Psoas muscle (tissue), 8 donors: ENCODE measurements around the gene NSD2. TPM values are rescaled to one million over a fixed set of nuclear protein-coding genes. Genes with fewer than 3 reads are reported as not detected.

Experiments used
- ATAC-seq, 4 donors: fragments of 200-7000 bp; cut with Tn5 transposase; one replicate each; pipeline ENCODE4 v1.9.1; 2020; ENCODE audit warnings: moderate library complexity in 3 of 4, mild to moderate bottlenecking in 2 of 4
- DNase-seq, 2 donors: peaks; one replicate each; pipeline ENCODE4 v3.0.0-alpha.2; 2020
- H3K27ac ChIP-seq: fragments of 200-600 bp; one replicate; pipeline ENCODE4 v1.8.0; 2022
- H3K27me3 ChIP-seq, 3 donors: fragments of 200-600 bp in 1 of 3; one replicate each; pipeline versions ENCODE4 v1.6.1 to v1.8.0; 2013 to 2022; ENCODE audit warnings: low read length in 2 of 3, mild to moderate bottlenecking in 2 of 3, moderate library complexity in 1 of 3; ENCODE audit not compliant: insufficient read depth in 3 of 3
- H3K36me3 ChIP-seq, 2 donors: fragments of 200-600 bp in 1 of 2; one replicate each; pipeline versions ENCODE4 v1.6.1 to v1.8.0; 2013 to 2022; ENCODE audit warnings: low read depth in 1 of 2, mild to moderate bottlenecking in 1 of 2, moderate library complexity in 1 of 2; ENCODE audit not compliant: insufficient read depth in 1 of 2
- H3K4me1 ChIP-seq: fragments of 200-600 bp; one replicate; pipeline ENCODE4 v1.8.0; 2022
- H3K4me3 ChIP-seq: fragments of 200-600 bp; one replicate; pipeline ENCODE4 v1.8.0; 2022; ENCODE audit warnings: mild to moderate bottlenecking
- H3K9me3 ChIP-seq: fragments of 200-600 bp; one replicate; pipeline ENCODE4 v1.8.0; 2022
- WGBS, 3 donors: extraction: QIAGEN DNeasy Blood & Tissue Kit; methylation state at CpG; one replicate each; pipeline versions ENCODE4 v1.1.6 to v1.1.7; 2013; 5-methylcytosine and 5-hydroxymethylcytosine counted together
- intact Hi-C, 2 donors: fragments of 100-400 bp; cut with DNase I; formaldehyde crosslinking; loops; one replicate each; pipeline versions ENCODE4 v1.11.0 to v1.14.2; 2022
- polyA plus RNA-seq, 3 donors: library from polyadenylated mRNA; stranded (reverse); fragments of 200-250 nt; gene quantifications; one replicate each; pipeline ENCODE4 v1.2.3, GENCODE V29; 2013
- total RNA-seq, 4 donors: library from RNA; stranded (reverse); fragmentation: NEBNext Ultra II Directional in 2 of 4; extraction: Animal tissue kit (Norgen Biotek cat#: 25700) in 2 of 4; gene quantifications; one replicate each; pipeline versions ENCODE4 v1.2.1 to v1.2.4, GENCODE V29; 2021 to 2023
- TF ChIP-seq, protein P1 (sequence below): fragments of 200-600 bp; IDR thresholded peaks from one replicate; pipeline ENCODE4 v1.8.0; 2022; ENCODE audit warnings: antibody characterized with exemption
- donor health status: healthy with polysubstance abuse.
- donor health status: DM: no; HTN: no; CAD: no; lungs with moderate emphysema.
- donor health status: Bipolar disorder and iron deficiency.
- donor health status: healthy.
- donor health status: DM: yes; HTN: yes; CAD: no.
- donor health status: DM: no; HTN: no; CAD: no.
- donor health status: DM: no; HTN: no; CAD: no.
- donor health status: DM: yes; HTN: yes; CAD: no.

NSD2 gene
- total and polyA plus RNA-seq, 7 donors, result 5.6 to 36.0 (median 21.2) TPM

- H3K4me3 ChIP-seq, result no peak overlapping the region
- peak in 1 of 4 donors; percentile 30 for ATAC-seq
- H3K9me3 ChIP-seq, result no peaks in the 10 kb centered on the region
- no peaks in the 10 kb centered on the region for H3K4me1 ChIP-seq
- TF ChIP-seq, protein P1, sequence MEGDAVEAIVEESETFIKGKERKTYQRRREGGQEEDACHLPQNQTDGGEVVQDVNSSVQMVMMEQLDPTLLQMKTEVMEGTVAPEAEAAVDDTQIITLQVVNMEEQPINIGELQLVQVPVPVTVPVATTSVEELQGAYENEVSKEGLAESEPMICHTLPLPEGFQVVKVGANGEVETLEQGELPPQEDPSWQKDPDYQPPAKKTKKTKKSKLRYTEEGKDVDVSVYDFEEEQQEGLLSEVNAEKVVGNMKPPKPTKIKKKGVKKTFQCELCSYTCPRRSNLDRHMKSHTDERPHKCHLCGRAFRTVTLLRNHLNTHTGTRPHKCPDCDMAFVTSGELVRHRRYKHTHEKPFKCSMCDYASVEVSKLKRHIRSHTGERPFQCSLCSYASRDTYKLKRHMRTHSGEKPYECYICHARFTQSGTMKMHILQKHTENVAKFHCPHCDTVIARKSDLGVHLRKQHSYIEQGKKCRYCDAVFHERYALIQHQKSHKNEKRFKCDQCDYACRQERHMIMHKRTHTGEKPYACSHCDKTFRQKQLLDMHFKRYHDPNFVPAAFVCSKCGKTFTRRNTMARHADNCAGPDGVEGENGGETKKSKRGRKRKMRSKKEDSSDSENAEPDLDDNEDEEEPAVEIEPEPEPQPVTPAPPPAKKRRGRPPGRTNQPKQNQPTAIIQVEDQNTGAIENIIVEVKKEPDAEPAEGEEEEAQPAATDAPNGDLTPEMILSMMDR, result no peak
- intact Hi-C loops, result no loop called here
- WGBS, 3 donors, result 82 to 84% (median 84%) methylated on average over 7 of the region's 7 CpGs
- peaks cover 0 to 79% of the 10 kb centered on the region in 2 donors for H3K36me3 ChIP-seq
- DNase-seq, result no peak
- no peak overlapping the region for H3K27ac ChIP-seq
- H3K27me3 ChIP-seq, result no peaks in the 10 kb centered on the region
Measured at GRCh38 chr4:1960170-1960825, 89.1 kb downstream of the NSD2 start.

GRCh38 chr4:1961038-1961437, 89.8 kb downstream of the NSD2 start:
- TF ChIP-seq, protein P1, result no peak
- Histone ChIP-seq H3K36me3 (peaks cover 0 to 78% of the 10 kb centered on the region in 2 donors), H3K4me1 (no peaks in the 10 kb centered on the region), H3K4me3 (no peak overlapping the region), H3K9me3 (no peaks in the 10 kb centered on the region), H3K27me3 (no peaks in the 10 kb centered on the region), H3K27ac (no peak overlapping the region)
- DNase-seq, result no peak
- whole genome bisulfite sequencing, 3 donors, result 95 to 96% (median 95%) methylated on average over 15 of the region's 15 CpGs
- intact Hi-C loops, result no loop called here
- no peak for ATAC-seq

DNA sequence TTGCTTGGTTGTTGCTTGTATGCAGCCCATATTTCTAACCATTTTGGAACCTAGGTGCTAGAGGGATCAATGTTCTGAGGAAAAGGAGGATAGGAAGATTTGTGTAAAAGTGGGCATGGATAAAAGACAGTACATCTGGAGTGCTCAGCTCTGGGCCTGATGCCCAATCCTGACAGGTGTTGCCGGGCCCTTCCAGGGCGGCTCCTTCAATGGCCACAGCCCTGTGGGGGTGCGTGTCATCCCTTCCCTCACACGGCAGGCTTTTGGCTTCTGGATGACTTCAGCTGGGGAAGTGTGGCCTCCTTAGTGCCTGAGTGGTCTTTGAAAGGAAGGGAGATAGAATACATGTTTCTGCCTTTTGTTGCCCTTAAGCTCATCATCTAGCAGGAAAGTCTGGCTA, 90.4 kb downstream of the NSD2 start:
- DNase-seq (no peak), ATAC-seq (peak in 1 of 4 donors; percentile 58)
- H3K9me3 ChIP-seq, result no peaks in the 10 kb centered on the region
- no peak overlapping the region for H3K27ac ChIP-seq
- no peaks in the 10 kb centered on the region for H3K27me3 ChIP-seq
- TF ChIP-seq, protein P1, result no peak
- WGBS, 3 donors, result 29 to 54% (median 40%) methylated on average over 4 of the region's 4 CpGs
- H3K36me3 ChIP-seq, result peaks cover 0 to 75% of the 10 kb centered on the region in 2 donors
- no peak overlapping the region for H3K4me3 ChIP-seq
- H3K4me1 ChIP-seq, result no peaks in the 10 kb centered on the region
- intact Hi-C loops, result no loop called here

DNA sequence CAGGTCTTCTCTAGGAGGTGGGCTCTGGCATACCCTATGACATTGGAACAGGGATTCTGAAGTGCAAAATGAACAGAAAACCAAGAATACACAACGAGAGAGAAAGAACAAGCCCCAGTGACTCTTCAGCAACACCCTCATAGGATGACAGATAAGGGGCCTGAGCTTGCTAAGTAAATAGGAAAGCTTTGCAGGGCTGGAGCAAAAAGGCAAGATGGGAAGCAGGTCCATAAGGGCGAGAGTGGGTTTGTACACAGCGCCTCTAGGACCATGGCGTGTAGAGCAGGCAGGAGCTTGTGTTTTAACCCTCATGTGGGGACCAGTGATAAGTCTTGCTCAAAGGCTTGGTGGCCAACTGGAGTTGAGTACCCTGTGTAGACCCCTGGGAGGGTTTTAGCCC, 91.8 kb downstream of the NSD2 start:
- no peaks in the 10 kb centered on the region for H3K9me3 ChIP-seq
- no peaks in the 10 kb centered on the region for H3K4me1 ChIP-seq
- H3K27me3 ChIP-seq, result no peaks in the 10 kb centered on the region
- no peak overlapping the region for H3K4me3 ChIP-seq
- DNase-seq (no peak), ATAC-seq (no peak)
- WGBS, 3 donors, result 96 to 97% (median 97%) methylated on average over 4 of the region's 4 CpGs
- intact Hi-C loops, result no loop called here
- H3K27ac ChIP-seq, result no peak overlapping the region
- peaks cover 0 to 67% of the 10 kb centered on the region in 2 donors for H3K36me3 ChIP-seq
- TF ChIP-seq, protein P1, result no peak

DNA sequence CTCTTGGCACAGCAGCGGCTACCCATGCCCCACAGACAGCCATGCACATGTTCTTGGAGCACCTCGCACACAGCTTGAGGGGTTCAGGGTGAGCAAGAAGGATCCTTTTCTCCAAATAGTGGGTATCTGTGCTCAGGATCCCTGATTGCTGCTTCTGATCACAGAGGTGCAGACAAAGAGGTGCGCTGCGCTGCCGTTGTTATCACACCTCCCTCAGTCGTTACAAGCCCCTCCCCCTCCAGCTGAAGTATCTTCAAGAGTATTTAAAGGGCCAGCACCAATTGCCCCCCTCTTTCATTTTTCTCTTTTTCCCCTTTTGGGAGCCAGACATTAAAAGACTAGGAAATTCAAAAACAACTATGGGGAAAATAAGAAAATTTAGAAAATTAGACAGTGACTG, 93.2 kb downstream of the NSD2 start:
- no peaks in the 10 kb centered on the region for H3K27me3 ChIP-seq
- H3K9me3 ChIP-seq, result no peaks in the 10 kb centered on the region
- H3K4me1 ChIP-seq, result no peaks in the 10 kb centered on the region
- 75 to 83% (median 80%) methylated on average over 6 of the region's 6 CpGs for WGBS, 3 donors
- intact Hi-C loops, result no loop called here
- H3K4me3 ChIP-seq, result no peak overlapping the region
- TF ChIP-seq, protein P1, result no peak
- DNase-seq (peak in 1 of 2 donors; percentile 0), ATAC-seq (no peak)
- no peak overlapping the region for H3K27ac ChIP-seq
- peaks cover 0 to 52% of the 10 kb centered on the region in 2 donors for H3K36me3 ChIP-seq
